ENCODE measurements around the gene PRAC1.

PRAC1 gene

DNA sequence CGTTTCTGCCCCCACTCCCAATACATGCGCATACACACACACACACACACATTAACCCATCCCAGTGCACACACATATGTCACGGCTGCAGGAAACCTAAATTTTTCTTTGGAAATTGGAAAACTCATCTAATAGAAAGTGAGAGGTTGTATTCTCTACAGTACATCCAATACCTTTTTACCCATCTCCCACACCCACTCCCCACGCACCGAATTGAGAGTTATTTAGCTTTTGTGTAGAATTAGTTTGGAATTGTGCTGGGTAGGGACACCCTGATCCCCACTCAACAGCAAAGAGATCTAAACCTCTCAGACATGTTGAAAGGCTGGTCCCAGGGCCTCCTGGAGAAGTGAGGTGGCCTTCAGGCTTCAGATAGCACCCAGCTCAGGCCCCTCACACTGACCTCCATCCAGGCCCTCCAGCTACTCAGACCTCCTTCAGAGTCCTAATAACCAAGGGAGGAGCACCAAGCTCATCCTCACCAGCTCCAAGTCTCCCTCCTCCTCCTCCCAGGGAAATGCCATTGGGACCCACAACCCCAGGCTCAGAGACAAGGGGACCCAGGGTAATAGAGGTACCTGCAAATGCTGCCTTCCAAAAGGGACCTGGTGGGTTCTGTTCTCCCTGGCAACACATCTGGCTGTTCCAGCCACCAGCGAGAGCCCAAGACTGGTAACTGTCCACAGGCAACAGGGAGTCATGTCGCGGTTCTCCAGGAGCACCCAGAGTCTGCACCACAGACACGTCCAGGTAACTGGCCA is 5.3 kb upstream of the PRAC1 start:
- peak overlapping the region; percentile 98 for H3K27ac ChIP-seq
- TF ChIP-seq CTCF (conservative IDR thresholded peaks at IDR 0.05), result no peak
- no peak for TF ChIP-seq ZFX (IDR thresholded peaks at IDR 0.05)

- H3K27ac ChIP-seq, result peak overlapping the region; percentile 98
These were observed 4.6 kb upstream of the PRAC1 start for GRCh38 chr17:48726916-48727286.

DNA sequence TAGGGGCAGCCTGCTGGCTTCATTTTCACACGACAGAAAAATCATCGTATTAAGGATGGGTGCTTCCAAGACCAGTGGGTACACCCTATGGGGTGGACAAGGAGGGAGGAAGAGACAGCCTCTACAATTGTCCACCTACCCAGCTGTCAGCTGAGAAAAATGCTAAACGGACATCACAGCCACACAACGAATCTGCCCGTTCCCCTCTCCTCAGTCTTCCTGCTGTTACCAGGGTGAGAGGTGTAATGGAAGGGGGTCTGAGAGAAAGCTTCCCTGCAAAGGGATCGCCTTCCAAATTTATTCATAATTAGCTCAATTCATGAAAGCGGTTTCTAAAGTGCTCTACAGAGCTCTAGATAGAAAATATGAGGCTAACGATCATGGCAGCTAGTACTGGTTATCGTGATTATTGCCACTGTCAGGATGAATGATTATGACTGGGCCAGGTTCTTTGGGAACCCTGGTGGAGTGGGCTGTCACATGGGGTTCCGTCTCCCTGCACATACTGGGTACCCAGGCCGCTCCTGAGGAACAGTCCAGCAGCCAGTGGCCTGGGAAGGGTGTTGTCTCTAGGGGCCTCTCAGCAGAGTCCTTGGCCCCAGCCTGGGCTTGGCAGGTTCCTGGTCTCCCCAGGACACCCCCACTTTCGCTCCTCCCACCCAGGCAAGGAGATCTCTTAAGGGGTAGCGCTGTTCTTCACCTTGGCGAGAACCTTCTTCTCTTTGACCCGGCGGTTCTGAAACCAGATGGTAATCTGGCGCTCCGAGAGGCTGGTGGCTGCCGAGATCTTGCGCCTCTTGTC is 4.0 kb upstream of the PRAC1 start:
- TF ChIP-seq ZFX (IDR thresholded peaks at IDR 0.05), result no peak
- no peak for TF ChIP-seq CTCF (conservative IDR thresholded peaks at IDR 0.05)
- peak overlapping the region; percentile 98 for H3K27ac ChIP-seq

More at GRCh38 chr17:48726916-48727286, 4.6 kb upstream of the PRAC1 start:
- TF ChIP-seq ZFX (IDR thresholded peaks at IDR 0.05) (no peak), CTCF (conservative IDR thresholded peaks at IDR 0.05) (no peak)

DNA sequence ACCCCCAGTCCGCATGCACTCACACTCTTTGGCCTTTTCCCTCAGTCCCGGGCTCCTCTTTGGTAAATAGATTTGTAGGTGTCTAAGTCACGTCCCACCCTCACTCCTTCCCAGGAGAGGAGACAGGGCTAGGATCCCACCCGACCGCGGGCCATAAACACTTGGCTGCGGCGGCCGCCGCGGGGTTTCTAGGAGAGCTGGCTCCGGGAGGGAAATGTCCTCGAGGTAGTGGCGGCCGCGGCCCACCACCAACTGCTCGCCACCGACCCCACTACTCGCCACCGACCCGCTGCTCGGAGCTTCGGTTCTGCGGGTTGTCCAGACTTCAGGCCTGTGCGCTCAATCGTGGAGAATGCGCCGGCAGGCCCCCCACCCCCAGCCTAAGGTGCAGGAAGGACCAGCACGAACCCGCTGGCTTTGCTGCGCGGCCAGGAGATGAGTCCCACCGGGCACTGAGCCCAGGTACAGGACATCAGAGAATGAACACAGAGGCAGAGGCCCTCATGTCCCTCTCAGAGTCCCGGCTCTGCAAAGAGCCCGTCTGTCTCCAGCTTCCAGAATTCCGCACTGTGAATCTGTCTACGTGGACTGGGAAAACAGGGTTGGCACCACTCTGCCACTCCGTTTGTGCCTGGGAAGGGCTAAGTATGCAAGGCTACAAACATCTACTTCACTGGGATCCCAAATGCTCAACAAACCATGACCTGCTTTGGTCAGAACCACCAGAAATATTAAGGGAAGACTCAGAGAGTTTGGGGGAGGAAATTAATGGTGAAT is 3.2 kb upstream of the PRAC1 start:
- peak overlapping the region; percentile 98 for H3K27ac ChIP-seq
- TF ChIP-seq ZFX (IDR thresholded peaks at IDR 0.05) (peak; percentile 15; the same call in 1 of the 2 replicates), CTCF (conservative IDR thresholded peaks at IDR 0.05) (no peak)

- TF ChIP-seq CTCF (conservative IDR thresholded peaks at IDR 0.05), result no peak
- TF ChIP-seq ZFX (IDR thresholded peaks at IDR 0.05), result no peak
- peak overlapping the region; percentile 98 for H3K27ac ChIP-seq
These were observed 2.6 kb upstream of the PRAC1 start for GRCh38 chr17:48725004-48725287.

GRCh38 chr17:48724251-48725003 is 2.1 kb upstream of the PRAC1 start:
- TF ChIP-seq ZFX (IDR thresholded peaks at IDR 0.05) (no peak), CTCF (conservative IDR thresholded peaks at IDR 0.05) (peak; percentile 88)

More at GRCh38 chr17:48724251-48725003, 2.1 kb upstream of the PRAC1 start:
- peak overlapping the region; percentile 98 for H3K27ac ChIP-seq
